Measurements from ENCODE around the gene TMEM132C. TPM values are rescaled to one million over a fixed set of nuclear protein-coding genes. Genes with fewer than 3 reads are reported as not detected.

TMEM132C gene
- total and polyA plus RNA-seq, 2 experiments from 2014 or later, result not detected

GRCh38 chr12:128690641-128691040 is 423.7 kb downstream of the TMEM132C start:
- Histone ChIP-seq H2AFZ (no peak overlapping the region), H3K4me2 (no peak overlapping the region), H3K36me3 (ENCODE audit: insufficient read depth) (no peaks in the 10 kb centered on the region), H3F3A (replicated peaks; ENCODE audit: low read depth) (no peaks in the 10 kb centered on the region), H3K9me2 (ENCODE audit: insufficient read depth) (no peaks in the 10 kb centered on the region), H3K79me2 (replicated peaks; ENCODE audit: insufficient read depth) (no peaks in the 10 kb centered on the region), H3K4me1 (ENCODE audit: insufficient read depth) (no peaks in the 10 kb centered on the region), H3K27ac (ENCODE audit: low read depth) (no peak overlapping the region), H4K20me1 (replicated peaks; ENCODE audit: insufficient read depth) (no peaks in the 10 kb centered on the region), H3K27me3 (ENCODE audit: insufficient read depth) (no peaks in the 10 kb centered on the region), H3K4me3 (no peak overlapping the region)
- peaks cover 38% of the 10 kb centered on the region; the same call in 2 of the 3 replicates for H3K9me3 Mint-ChIP-seq
- DNase-seq (ENCODE audit: low spot score), result no peak
- ATAC-seq, result no peak
- TF ChIP-seq CREB1 (CRISPR knock-in tag; IDR thresholded peaks at IDR 0.05; ENCODE audit: low read depth) (no peak), ETS1 (IDR thresholded peaks at IDR 0.05) (no peak), ZNF462 (CRISPR knock-in tag; IDR thresholded peaks at IDR 0.05) (no peak), ZNF331 (CRISPR knock-in tag; IDR thresholded peaks at IDR 0.05; ENCODE audit: low read depth) (no peak), EZH2phosphoT487 (IDR thresholded peaks at IDR 0.05; ENCODE audit: unreplicated experiment) (no peak), JUNB (IDR thresholded peaks at IDR 0.05; ENCODE audit: unreplicated experiment) (no peak), REST (IDR thresholded peaks at IDR 0.05; ENCODE audit: unreplicated experiment) (no peak), CTCF (conservative IDR thresholded peaks at IDR 0.05; ENCODE audit: low read depth in 2 of 2) (no peak), NANOG (IDR thresholded peaks at IDR 0.05; ENCODE audit: borderline replicate concordance) (no peak), STAT1 (IDR thresholded peaks at IDR 0.05; ENCODE audit: unreplicated experiment) (no peak), EZH2 (IDR thresholded peaks at IDR 0.05; ENCODE audit: low read depth, unreplicated experiment) (no peak), POLR2AphosphoS5 (IDR thresholded peaks at IDR 0.05; ENCODE audit: low read depth) (no peak), ZNF114 (CRISPR knock-in tag; IDR thresholded peaks at IDR 0.05) (no peak)
- H3K27me3 Mint-ChIP-seq (ENCODE audit: insufficient read depth, low read depth, poor library complexity), result peaks cover 8% of the 10 kb centered on the region
- no peak overlapping the region for H3K4me3 Mint-ChIP-seq
- H3K27ac Mint-ChIP-seq, result no peak overlapping the region
- peaks cover 41% of the 10 kb centered on the region for H3K36me3 Mint-ChIP-seq (ENCODE audit: low read depth)
- H3K4me1 Mint-ChIP-seq, result no peaks in the 10 kb centered on the region

All from GM23338 (cell line).